ENCODE results near the gene UBL4A. TPM values are rescaled to one million over a fixed set of nuclear protein-coding genes. Genes with fewer than 3 reads are reported as not detected.
A peak's percentile ranks its signal among the peaks of the same experiment; 100 is the strongest.

UBL4A gene
- total RNA-seq, 1 donor from 2014 or later, result 29.2 TPM

DNA sequence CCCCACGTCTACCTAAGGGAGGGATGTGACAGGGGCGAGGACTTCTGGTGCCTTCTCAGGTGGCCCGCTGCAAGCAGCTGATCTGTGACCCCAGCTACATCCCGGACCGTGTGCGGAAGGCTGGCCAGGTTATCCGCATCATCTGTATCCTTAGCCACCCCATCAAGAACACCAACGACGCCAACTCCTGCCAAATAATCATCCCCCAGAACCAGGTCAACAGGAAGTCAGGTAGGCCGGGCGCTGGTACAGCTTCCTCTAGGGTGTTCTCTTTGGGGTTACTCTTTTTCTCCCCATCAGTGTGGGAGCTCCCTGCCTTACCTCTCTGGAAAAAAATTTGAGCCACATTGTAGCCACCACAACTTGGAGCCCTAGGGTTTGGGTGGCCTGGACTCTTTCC is 44.9 kb downstream of the UBL4A start:
- peaks cover 9% of the 10 kb centered on the region for H3K4me1 Mint-ChIP-seq
- H3K9me3 Mint-ChIP-seq, result no peaks in the 10 kb centered on the region
- no peak overlapping the region for H3K4me3 Mint-ChIP-seq
- no peaks in the 10 kb centered on the region for H3K27me3 Mint-ChIP-seq (ENCODE audit: low read depth)
- no peak overlapping the region for H3K27ac Mint-ChIP-seq
- no peak for DNase-seq (ENCODE audit: low spot score in 2 of 2, unreplicated experiment in 2 of 2)
- TF ChIP-seq, protein P1, sequence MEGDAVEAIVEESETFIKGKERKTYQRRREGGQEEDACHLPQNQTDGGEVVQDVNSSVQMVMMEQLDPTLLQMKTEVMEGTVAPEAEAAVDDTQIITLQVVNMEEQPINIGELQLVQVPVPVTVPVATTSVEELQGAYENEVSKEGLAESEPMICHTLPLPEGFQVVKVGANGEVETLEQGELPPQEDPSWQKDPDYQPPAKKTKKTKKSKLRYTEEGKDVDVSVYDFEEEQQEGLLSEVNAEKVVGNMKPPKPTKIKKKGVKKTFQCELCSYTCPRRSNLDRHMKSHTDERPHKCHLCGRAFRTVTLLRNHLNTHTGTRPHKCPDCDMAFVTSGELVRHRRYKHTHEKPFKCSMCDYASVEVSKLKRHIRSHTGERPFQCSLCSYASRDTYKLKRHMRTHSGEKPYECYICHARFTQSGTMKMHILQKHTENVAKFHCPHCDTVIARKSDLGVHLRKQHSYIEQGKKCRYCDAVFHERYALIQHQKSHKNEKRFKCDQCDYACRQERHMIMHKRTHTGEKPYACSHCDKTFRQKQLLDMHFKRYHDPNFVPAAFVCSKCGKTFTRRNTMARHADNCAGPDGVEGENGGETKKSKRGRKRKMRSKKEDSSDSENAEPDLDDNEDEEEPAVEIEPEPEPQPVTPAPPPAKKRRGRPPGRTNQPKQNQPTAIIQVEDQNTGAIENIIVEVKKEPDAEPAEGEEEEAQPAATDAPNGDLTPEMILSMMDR (IDR thresholded peaks at IDR 0.05; ENCODE audit: unreplicated experiment), result no peak
- peaks cover 3% of the 10 kb centered on the region for H3K36me3 Mint-ChIP-seq

DNA sequence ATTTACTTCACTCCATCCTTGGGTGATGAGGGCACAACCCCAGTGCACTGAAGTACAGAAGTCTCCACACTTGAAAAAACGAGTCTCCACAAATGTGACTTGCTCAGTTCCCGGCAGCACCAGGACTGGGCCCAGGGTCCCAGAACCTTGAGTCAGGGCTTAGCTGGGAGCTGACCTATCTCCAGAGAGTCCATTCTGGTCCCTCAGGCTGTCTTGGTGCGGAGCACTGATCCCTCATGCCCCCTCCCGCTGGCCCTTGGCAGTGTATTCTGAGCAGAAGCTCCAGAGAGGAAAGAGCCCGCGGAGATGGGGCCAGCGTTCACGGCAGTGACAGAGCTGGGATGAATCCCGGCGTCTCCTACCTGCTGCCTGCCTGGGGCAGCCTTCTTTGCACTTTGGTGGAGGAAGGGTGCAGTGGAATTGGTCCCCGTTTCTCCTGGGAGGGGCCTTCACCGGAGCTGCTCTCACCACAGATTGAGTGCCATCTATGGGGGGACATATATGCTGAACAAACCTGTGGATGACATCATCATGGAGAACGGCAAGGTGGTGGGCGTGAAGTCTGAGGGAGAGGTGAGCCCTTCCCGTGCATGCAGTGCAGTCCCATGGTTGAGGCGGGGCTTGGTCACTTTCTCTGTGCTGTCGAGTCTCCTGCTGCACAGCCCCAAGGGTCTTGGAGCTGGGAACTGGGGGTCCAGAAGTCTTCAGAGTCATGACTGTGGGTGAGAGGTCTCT is 45.6 kb downstream of the UBL4A start:
- Mint-ChIP-seq H3K4me1 (peaks cover 14% of the 10 kb centered on the region), H3K27ac (no peak overlapping the region), H3K27me3 (ENCODE audit: low read depth) (no peaks in the 10 kb centered on the region), H3K36me3 (peaks cover 6% of the 10 kb centered on the region), H3K4me3 (no peak overlapping the region), H3K9me3 (no peaks in the 10 kb centered on the region)
- TF ChIP-seq, protein P1 (IDR thresholded peaks at IDR 0.05; ENCODE audit: unreplicated experiment), result no peak
- no peak for DNase-seq (ENCODE audit: low spot score in 2 of 2, unreplicated experiment in 2 of 2)

DNA sequence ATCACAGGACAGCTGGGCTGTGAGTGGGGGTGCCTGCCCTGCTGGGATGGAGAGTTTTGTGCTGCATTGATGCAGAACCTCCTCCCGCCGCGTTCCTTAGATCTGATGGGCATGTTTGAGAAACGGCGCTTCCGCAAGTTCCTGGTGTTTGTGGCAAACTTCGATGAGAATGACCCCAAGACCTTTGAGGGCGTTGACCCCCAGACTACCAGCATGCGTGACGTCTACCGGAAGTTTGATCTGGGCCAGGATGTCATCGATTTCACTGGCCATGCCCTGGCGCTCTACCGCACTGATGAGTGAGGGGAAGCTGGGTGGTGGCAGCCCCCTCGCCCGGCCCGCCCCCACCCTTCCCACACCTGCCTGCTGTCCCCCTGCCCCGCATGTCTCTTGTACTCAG is 46.6 kb downstream of the UBL4A start:
- DNase-seq (ENCODE audit: low spot score in 2 of 2, unreplicated experiment in 2 of 2), result no peak
- Mint-ChIP-seq H3K9me3 (no peaks in the 10 kb centered on the region), H3K36me3 (peaks cover 8% of the 10 kb centered on the region), H3K4me1 (peaks cover 14% of the 10 kb centered on the region), H3K27ac (no peak overlapping the region), H3K4me3 (no peak overlapping the region), H3K27me3 (ENCODE audit: low read depth) (no peaks in the 10 kb centered on the region)
- TF ChIP-seq, protein P1 (IDR thresholded peaks at IDR 0.05; ENCODE audit: unreplicated experiment), result no peak

DNA sequence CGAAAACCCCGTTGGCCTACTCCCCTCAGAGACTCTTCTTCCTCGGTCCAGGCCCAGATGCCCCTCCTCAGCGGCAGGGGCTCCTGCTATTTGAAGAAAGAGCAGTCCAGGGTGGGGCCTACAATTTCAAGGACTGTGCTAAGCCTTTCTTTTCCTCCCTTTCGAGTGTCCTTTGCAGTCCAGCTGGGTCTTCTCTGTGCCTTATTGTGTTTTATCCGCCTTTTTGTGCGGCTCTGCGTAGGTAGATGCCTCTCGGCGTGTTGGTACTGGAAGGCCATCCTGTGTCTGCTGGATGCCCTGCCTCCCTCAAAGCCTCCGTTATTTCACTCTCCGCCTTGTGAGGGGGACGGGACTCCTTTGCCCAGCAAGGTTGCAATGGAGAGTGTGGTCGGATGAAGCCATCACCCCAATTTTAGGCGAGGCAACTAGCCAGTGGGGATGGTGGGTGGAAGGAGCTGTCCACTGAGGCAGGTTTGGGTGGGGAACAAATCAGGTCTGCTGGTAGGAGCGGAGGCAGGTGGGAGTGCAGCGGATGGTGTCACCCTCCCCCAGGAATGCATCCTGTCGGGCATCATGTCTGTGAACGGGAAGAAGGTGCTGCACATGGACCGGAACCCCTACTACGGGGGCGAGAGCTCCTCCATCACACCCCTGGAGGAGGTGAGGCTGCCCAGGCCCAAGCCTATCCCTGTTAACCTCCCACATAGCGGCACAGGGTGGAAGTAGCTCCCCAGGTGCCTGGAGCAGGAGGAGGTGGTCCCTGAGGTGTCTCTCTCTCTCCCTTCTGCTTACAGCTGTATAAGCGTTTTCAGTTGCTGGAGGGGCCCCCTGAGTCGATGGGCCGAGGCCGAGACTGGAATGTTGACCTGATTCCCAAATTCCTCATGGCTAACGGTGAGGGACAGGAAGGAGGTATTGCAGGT is 48.2 kb downstream of the UBL4A start:
- Mint-ChIP-seq H3K9me3 (no peaks in the 10 kb centered on the region), H3K4me3 (peak overlapping the region; percentile 79), H3K4me1 (peaks cover 11% of the 10 kb centered on the region), H3K27ac (peak overlapping the region; percentile 61), H3K27me3 (ENCODE audit: low read depth) (no peaks in the 10 kb centered on the region), H3K36me3 (peaks cover 12% of the 10 kb centered on the region)
- no peak for DNase-seq (ENCODE audit: low spot score in 2 of 2, unreplicated experiment in 2 of 2)
- TF ChIP-seq, protein P1 (IDR thresholded peaks at IDR 0.05; ENCODE audit: unreplicated experiment), result no peak

DNA sequence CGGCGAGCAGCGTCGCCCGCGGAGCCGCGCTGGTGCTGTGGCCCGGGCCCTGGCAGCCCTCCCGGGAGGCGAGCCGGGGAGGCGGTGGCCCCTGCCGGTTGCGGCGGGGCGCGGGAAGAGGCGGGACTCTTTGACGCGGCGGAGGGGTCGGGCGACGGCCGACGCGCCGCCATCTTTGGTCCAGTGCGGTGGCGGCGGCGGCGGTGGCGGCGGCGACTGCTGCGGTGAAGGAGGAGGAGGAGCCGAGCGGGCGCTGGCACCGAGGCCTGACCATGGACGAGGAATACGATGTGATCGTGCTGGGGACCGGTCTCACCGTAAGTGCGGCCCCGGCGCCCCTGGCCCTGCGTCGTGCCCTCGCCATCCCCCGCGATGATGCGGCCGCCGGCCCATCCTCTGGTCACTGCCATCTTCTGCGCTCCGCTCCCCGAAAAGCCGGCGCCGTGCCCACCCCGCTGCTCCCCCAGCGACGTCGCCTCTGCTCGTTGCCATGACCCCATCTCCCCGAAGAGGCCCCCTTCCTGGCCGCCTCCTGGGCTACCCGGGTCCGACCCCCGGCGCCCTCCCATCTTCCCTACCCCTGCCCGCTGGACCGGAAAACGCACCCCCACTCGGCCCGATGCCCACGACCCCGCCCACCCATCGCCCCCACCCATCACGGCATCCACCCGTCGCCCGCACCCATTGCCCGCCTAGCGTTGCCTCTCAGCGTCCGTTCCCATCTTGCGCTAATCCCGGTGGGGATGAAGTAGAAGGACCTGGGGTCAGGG is 49.2 kb downstream of the UBL4A start, which contains the start of gene GDI1:
TSS of gene GDI1 (plus strand) at position 172 of the 770 bp plus-strand sequence. CDS start at position 273, 101 bp downstream.
- TF ChIP-seq, protein P1 (IDR thresholded peaks at IDR 0.05; ENCODE audit: unreplicated experiment), result no peak
- peak within 1 kb of the TSS; percentile 79 for H3K4me3 Mint-ChIP-seq
- peaks cover 11% of the 10 kb centered on the region for H3K4me1 Mint-ChIP-seq
- peak in 1 of 2 experiments; percentile 59 for DNase-seq (ENCODE audit: low spot score in 2 of 2, unreplicated experiment in 2 of 2)
- H3K27ac Mint-ChIP-seq, result peak within 1 kb of the TSS; percentile 61
- no peaks in the 10 kb centered on the region for H3K27me3 Mint-ChIP-seq (ENCODE audit: low read depth)
- peaks cover 14% of the 10 kb centered on the region for H3K36me3 Mint-ChIP-seq
- no peaks in the 10 kb centered on the region for H3K9me3 Mint-ChIP-seq

All from mesothelial cell of epicardium (in vitro differentiated cells).